Smooth muscle cell (in vitro differentiated cells): Measurements from ENCODE around the gene CRYBA1. TPM values are rescaled to one million over a fixed set of nuclear protein-coding genes. Genes with fewer than 3 reads are reported as not detected.

Experiments used
- DNase-seq: peaks from one replicate; lab custom pipeline; 2025; ENCODE audit not compliant: unreplicated experiment; lab: John Stamatoyannopoulos, UW
- H2AFZ ChIP-seq: fragments of 200-600 bp; sonication (generic); 2 replicates; pipeline ENCODE4 v1.6.0; 2016; ENCODE audit warnings: antibody characterized with exemption, low read depth, mild to moderate bottlenecking
- H3F3A ChIP-seq: fragments of 200-600 bp; sonication (generic); 2 replicates; pipeline ENCODE4 v1.6.0; 2017; ENCODE audit warnings: antibody characterized with exemption, low read depth
- H3K27ac ChIP-seq: fragments of 200-600 bp; sonication (generic); 2 replicates; pipeline ENCODE4 v1.5.1; 2016; ENCODE audit warnings: low read depth, mild to moderate bottlenecking
- H3K27me3 ChIP-seq: fragments of 200-600 bp; sonication (generic); 2 replicates; pipeline ENCODE4 v1.6.1; 2016; ENCODE audit warnings: low read depth, mild to moderate bottlenecking
- H3K36me3 ChIP-seq: fragments of 200-600 bp; sonication (generic); 2 replicates; pipeline ENCODE4 v1.5.1; 2016; ENCODE audit warnings: low read depth
- H3K4me1 ChIP-seq: fragments of 200-600 bp; sonication (generic); 2 replicates; pipeline ENCODE4 v1.5.1; 2016; ENCODE audit warnings: low read depth
- H3K4me2 ChIP-seq: fragments of 200-600 bp; sonication (generic); 2 replicates; pipeline ENCODE4 v1.6.0; 2016; ENCODE audit warnings: mild to moderate bottlenecking
- H3K4me3 ChIP-seq: fragments of 200-600 bp; sonication (generic); 2 replicates; pipeline ENCODE4 v1.5.1; 2016; ENCODE audit warnings: mild to moderate bottlenecking
- H3K79me2 ChIP-seq: fragments of 200-600 bp; sonication (generic); 2 replicates; pipeline ENCODE4 v1.6.0; 2016; ENCODE audit warnings: low read depth, mild to moderate bottlenecking
- H3K9ac ChIP-seq: fragments of 200-600 bp; sonication (generic); 2 replicates; pipeline ENCODE4 v1.6.0; 2016; ENCODE audit warnings: low read depth
- H3K9me3 ChIP-seq: fragments of 200-600 bp; sonication (generic); replicated peaks from 2 replicates; pipeline ENCODE4 v1.5.1; 2016; ENCODE audit warnings: low read depth
- H4K20me1 ChIP-seq: fragments of 200-600 bp; sonication (generic); 2 replicates; pipeline ENCODE4 v1.6.0; 2016; ENCODE audit warnings: low read depth
- CTCF ChIP-seq: fragments of 200-600 bp; sonication (generic); IDR thresholded peaks from 2 replicates; pipeline ENCODE4 v1.5.1; 2017; ENCODE audit warnings: borderline replicate concordance, mild to moderate bottlenecking, antibody characterized with exemption; ENCODE audit not compliant: insufficient read depth, poor library complexity, severe bottlenecking
- WGBS: methylation state at CpG from one replicate; pipeline ENCODE4 v1.1.7; 2016; ENCODE audit warnings: low lambda C conversion rate; 5-methylcytosine and 5-hydroxymethylcytosine counted together
- polyA plus RNA-seq: library from polyadenylated mRNA; unstranded; fragments of >200 nt; fragmentation: Nextera tagmentation; extraction: Ambion mirVana; gene quantifications from 2 replicates; pipeline ENCODE4 v1.2.1, GENCODE V29; 2016
- total RNA-seq: library from RNA; depleted of rRNA; stranded (reverse); fragments of >200 nt; gene quantifications from 2 replicates; pipeline ENCODE4 v1.2.3, GENCODE V29; 2014

Gene CRYBA1
- total and polyA plus RNA-seq, 2 experiments from 2014 or later = not detected

- under 1% methylated on average over 29 of the region's 31 CpGs for WGBS
- H3K9me3 ChIP-seq = no peaks in the 10 kb centered on the region
These were observed 47.4 kb downstream of the CRYBA1 start, which contains the start of gene NUFIP2 for GRCh38 chr17:29293890-29294579. Gene NUFIP2, minus strand, starts transcription at chr17:29294148. Its CDS starts 89 bp downstream, at chr17:29294059.

GRCh38 chr17:29294580-29294900, 47.9 kb downstream of the CRYBA1 start:
- peak overlapping the region; percentile 85 for H3K9ac ChIP-seq
- H3K36me3 ChIP-seq = no peaks in the 10 kb centered on the region
- no peaks in the 10 kb centered on the region for H3K9me3 ChIP-seq
- peaks cover 6% of the 10 kb centered on the region for H3F3A ChIP-seq
- peaks cover 37% of the 10 kb centered on the region for H3K79me2 ChIP-seq
- peak overlapping the region; percentile 83 for H3K4me2 ChIP-seq
- H3K27ac ChIP-seq = peak overlapping the region; percentile 93
- WGBS = 6% methylated on average over 2 of the region's 2 CpGs
- peak overlapping the region; percentile 84 for H3K4me3 ChIP-seq
- peak overlapping the region; percentile 95 for H2AFZ ChIP-seq
- TF ChIP-seq CTCF = no peak
- H3K4me1 ChIP-seq = peaks cover 14% of the 10 kb centered on the region
- DNase-seq = no peak
- peaks cover 33% of the 10 kb centered on the region for H4K20me1 ChIP-seq
- no peaks in the 10 kb centered on the region for H3K27me3 ChIP-seq

More at GRCh38 chr17:29293890-29294579, 47.4 kb downstream of the CRYBA1 start, which contains the start of gene NUFIP2:
- Histone ChIP-seq H3K4me3 (peak within 1 kb of the TSS; percentile 84), H3F3A (peaks cover 6% of the 10 kb centered on the region), H3K4me1 (peaks cover 14% of the 10 kb centered on the region), H3K4me2 (peak within 1 kb of the TSS; percentile 86), H3K9ac (peak within 1 kb of the TSS; percentile 95), H2AFZ (peak within 1 kb of the TSS; percentile 95), H3K79me2 (peaks cover 42% of the 10 kb centered on the region), H3K27ac (peak within 1 kb of the TSS; percentile 93), H3K36me3 (no peaks in the 10 kb centered on the region), H4K20me1 (peaks cover 38% of the 10 kb centered on the region), H3K27me3 (no peaks in the 10 kb centered on the region)
- no peak for TF ChIP-seq CTCF
- DNase-seq = peak; percentile 93

- Histone ChIP-seq H3K27me3 (no peaks in the 10 kb centered on the region), H3K36me3 (no peaks in the 10 kb centered on the region), H3F3A (peaks cover 6% of the 10 kb centered on the region), H2AFZ (no peak overlapping the region), H3K27ac (no peak overlapping the region), H3K4me2 (no peak overlapping the region), H3K4me1 (peaks cover 13% of the 10 kb centered on the region), H3K79me2 (peaks cover 28% of the 10 kb centered on the region), H3K9ac (no peak overlapping the region), H3K4me3 (no peak overlapping the region), H3K9me3 (no peaks in the 10 kb centered on the region), H4K20me1 (peaks cover 24% of the 10 kb centered on the region)
- no peak for DNase-seq
- no peak for TF ChIP-seq CTCF
- 93% methylated on average over 3 of the region's 3 CpGs for WGBS
These were observed 48.8 kb downstream of the CRYBA1 start for GRCh38 chr17:29295420-29295819.

- no peak overlapping the region for H2AFZ ChIP-seq
- H3K4me2 ChIP-seq = no peak overlapping the region
- no peak for DNase-seq
- H3K27me3 ChIP-seq = no peaks in the 10 kb centered on the region
- no peaks in the 10 kb centered on the region for H3K9me3 ChIP-seq
- no peak for TF ChIP-seq CTCF
- no peak overlapping the region for H3K4me3 ChIP-seq
- H3K27ac ChIP-seq = no peak overlapping the region
- no peak overlapping the region for H3K9ac ChIP-seq
- no peaks in the 10 kb centered on the region for H3K79me2 ChIP-seq
- no peaks in the 10 kb centered on the region for H3K4me1 ChIP-seq
- no peaks in the 10 kb centered on the region for H4K20me1 ChIP-seq
- H3F3A ChIP-seq = no peaks in the 10 kb centered on the region
- WGBS = 93% methylated on average over 2 of the region's 2 CpGs
- H3K36me3 ChIP-seq = no peaks in the 10 kb centered on the region
These were observed 52.4 kb downstream of the CRYBA1 start for GRCh38 chr17:29299031-29299430.
